HG03103 (cell line): ENCODE data around the gene FBXO31.
"Not testable (repeated sequence)": the region's sequence is repeated elsewhere in the genome, so short reads cannot be mapped to it uniquely, and the experiment has no call there.

Source experiments
- ATAC-seq: cut with Tn5 transposase; IDR thresholded peaks from one replicate; pipeline ENCODE4 v1.9.1; 2021; ENCODE audit warnings: low read depth; ENCODE audit not compliant: unreplicated experiment

Gene FBXO31

GRCh38 chr16:87365021-87365713 lies 18.4 kb downstream of the FBXO31 start:
- no peak for ATAC-seq

GRCh38 chr16:87363771-87364455 lies 19.7 kb downstream of the FBXO31 start:
- ATAC-seq: no peak

DNA sequence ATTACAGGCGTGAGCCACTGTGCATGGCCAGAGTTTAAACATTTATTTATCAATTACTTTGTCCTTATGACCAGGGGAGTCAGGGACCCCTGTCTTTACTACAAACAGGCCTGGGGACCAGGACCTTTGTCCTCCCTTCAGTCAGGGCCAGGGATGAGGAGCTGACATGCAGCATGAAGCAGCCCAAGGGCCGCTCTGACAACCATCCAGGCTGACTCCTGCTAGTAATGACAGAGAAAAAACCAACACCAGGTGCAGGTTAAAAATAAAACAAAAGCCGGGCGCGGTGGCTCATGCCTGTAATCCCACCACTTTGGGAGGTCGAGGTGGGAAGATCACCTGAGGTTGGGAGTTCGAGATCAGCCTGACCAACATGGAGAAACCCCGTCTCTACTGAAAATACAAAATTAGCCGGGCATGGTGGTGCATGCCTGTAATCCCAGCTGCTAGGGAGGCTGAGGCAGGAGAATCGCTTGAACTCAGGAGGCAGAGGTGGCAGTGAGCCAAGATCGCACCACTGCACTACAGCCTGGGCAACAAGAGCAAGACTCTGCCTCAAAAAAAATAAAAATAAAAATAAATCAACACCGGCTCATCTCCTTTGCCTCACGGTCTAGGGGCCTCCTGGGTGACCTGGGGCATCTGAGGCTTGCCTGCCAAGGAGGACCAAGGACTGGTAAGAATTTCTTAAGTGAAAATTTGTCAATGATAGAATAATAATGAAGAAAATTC lies 20.6 kb downstream of the FBXO31 start:
- ATAC-seq: not testable (repeated sequence)

- no peak for ATAC-seq
Observed at GRCh38 chr16:87361916-87362619, 21.5 kb downstream of the FBXO31 start.

- ATAC-seq: no peak
Observed at GRCh38 chr16:87360862-87361610, 22.5 kb downstream of the FBXO31 start.

- ATAC-seq: no peak
Observed at GRCh38 chr16:87359121-87359520, 24.5 kb downstream of the FBXO31 start.

DNA sequence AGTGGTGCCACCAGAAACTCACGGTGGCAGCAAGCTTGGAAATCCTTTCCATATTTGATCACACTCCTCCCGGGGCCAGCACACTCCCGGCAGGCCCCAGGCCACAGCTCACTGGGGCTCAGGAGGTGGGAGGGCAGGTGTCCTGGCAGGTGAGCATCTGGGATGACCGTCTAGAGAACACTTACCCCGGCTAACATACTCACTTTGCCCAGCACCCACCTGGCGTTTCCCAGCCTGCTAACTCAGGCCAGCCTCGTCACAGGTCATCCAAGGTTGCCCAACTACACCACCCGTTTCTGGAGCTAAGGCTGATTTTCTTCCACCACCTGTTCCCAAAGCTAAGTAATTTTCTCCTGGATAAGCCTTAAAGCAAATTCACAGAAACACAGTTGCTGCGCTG lies 24.9 kb downstream of the FBXO31 start:
- ATAC-seq: no peak

DNA sequence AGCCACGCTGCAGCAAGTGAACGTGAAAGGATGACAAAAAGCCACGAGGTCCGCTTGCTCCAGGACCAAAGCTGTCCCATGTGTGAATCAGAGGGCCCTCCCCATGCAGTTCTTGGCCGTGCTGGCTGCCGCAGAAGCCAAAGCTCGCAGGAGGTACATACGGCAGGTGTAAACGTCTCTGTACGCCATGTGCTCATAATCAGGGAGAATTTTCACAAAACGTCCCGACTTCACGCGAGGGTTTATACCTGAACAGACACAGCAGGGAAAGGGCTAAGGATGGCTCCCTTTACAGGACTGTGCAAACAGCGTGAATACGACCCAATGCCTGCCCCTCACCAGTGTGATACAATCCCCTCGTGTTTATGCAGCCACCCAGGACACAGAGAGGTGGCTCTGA lies 25.3 kb downstream of the FBXO31 start:
- no peak for ATAC-seq

- no peak for ATAC-seq
Observed at GRCh38 chr16:87356491-87356853, 27.1 kb downstream of the FBXO31 start.

DNA sequence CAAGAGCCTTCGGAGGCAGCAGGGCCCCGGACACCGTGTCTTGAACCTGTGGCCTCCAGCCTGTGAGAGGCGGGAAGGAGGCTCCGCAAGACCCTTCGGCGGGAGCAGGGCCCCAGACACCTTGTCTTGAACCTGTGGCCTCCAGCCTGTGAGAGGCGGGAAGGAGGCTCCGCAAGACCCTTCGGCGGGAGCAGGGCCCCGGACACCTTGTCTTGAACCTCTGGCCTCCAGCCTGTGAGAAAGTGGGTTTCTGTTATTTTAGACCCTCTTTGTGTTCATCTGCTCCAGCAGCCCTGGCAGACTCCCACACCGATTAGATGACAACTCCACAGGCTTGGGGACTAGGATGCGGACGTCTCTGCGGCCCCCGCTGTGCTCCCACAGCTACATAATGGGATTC lies 30.0 kb downstream of the FBXO31 start:
- ATAC-seq: no peak

DNA sequence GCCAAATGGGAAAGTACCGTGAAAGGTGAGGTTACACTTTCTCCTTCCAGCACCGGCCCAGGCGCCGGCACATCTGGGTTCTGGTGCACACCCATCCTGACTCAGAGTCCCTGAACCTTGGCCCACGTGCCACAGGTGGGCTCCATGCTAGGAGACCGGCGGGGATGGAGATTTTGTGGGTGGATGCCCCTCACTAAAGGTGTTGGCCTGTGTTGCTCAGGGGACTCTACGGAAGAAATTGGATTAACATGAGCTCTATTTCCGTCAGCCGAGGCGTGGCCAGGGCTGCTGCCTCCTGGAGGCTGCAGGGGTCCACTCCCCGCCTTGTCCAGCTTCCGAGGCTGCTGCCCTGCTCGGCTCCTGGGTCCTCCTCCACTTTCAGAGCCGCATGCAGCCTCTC lies 30.8 kb downstream of the FBXO31 start:
- no peak for ATAC-seq

- ATAC-seq: no peak
Observed at GRCh38 chr16:87351320-87351698, 32.3 kb downstream of the FBXO31 start.

DNA sequence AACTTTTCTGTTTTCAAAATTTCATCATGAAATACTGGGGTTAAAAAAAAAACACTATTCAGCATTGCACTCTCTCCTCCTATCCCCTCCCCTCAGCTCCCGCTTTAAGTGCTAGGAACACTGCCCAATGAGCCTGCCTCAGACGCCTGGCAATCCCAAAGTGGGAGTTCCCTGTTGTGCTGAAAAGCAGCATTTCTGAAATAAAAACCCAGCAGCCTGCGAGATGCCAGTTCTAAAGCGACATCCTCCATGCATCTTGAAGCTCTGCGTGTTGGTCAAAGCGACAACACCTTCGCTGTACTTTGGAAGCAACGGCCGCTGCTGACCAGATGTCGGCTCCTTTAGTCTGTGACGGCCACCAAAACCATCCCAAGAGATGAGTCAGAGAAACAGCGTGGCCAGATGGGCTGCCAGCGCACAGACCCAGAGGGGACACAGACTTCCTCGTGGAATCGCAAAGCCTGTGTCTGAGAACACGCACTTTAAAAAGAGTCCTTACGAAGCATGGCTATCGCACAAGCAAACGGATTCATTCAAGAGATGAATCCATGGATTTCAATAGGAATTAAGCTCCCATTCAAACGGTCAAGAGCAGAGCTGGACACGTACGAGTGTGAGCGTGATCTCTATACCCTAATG lies 32.8 kb downstream of the FBXO31 start:
- no peak for ATAC-seq

GRCh38 chr16:87350031-87350430 lies 33.5 kb downstream of the FBXO31 start:
- ATAC-seq: no peak

DNA sequence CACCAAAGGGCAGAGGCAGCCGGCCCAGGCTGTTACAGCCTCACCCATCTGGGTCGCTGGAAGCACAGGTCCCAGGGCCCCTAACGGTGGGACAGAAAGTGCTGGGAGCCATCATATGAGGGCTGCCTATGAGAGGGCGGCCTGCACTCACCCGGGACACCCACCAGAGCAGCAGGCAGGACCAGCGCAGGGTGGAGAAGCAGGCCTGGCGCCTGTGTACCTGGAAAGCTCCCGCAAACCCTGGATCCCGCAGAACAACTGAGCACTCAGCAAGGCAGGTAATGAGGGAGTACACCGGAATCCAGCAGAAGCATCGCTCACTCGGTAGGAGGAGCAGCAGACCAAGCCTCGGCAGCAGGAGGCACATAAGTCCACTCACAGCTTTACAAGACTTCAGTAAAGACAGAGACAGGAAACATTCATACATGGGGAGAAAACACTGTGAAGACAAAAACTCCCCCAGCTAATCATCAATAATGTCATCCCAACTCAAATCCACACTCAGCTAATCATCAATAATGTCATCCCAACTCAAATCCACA lies 34.9 kb downstream of the FBXO31 start:
- no peak for ATAC-seq

- ATAC-seq: no peak
Observed at GRCh38 chr16:87347932-87348615, 35.5 kb downstream of the FBXO31 start.

GRCh38 chr16:87346517-87347060 lies 37.0 kb downstream of the FBXO31 start:
- ATAC-seq: no peak

- ATAC-seq: no peak
Observed at GRCh38 chr16:87345726-87346424, 37.7 kb downstream of the FBXO31 start.
